Measurements from ENCODE around the gene LAIR1.
A peak's percentile ranks its signal among the peaks of the same experiment; 100 is the strongest.
"Not testable (repeated sequence)": the region's sequence is repeated elsewhere in the genome, so short reads cannot be mapped to it uniquely, and the experiment has no call there.

Gene LAIR1

DNA sequence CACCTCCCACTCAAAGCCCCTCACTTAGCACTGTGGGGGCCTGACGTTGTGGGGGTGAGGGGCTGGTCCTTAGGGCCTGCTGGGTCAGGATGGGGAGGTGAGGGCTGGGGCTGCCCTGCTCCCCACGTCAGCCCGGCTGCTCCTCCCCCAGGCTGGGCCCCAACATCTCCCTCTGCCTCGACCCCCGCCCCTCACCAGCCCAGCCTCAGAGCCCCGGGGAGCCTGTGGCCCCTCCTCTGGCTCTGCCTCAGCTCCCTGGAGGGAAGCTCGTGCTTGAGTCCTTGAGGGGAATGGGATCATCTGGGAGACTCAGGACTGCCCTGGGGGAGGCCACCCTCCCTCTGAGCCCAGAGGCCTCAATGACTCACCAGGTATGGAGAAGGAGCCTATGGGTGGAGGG lies 32.6 kb downstream of the LAIR1 start:
- TF ChIP-seq, protein P1, sequence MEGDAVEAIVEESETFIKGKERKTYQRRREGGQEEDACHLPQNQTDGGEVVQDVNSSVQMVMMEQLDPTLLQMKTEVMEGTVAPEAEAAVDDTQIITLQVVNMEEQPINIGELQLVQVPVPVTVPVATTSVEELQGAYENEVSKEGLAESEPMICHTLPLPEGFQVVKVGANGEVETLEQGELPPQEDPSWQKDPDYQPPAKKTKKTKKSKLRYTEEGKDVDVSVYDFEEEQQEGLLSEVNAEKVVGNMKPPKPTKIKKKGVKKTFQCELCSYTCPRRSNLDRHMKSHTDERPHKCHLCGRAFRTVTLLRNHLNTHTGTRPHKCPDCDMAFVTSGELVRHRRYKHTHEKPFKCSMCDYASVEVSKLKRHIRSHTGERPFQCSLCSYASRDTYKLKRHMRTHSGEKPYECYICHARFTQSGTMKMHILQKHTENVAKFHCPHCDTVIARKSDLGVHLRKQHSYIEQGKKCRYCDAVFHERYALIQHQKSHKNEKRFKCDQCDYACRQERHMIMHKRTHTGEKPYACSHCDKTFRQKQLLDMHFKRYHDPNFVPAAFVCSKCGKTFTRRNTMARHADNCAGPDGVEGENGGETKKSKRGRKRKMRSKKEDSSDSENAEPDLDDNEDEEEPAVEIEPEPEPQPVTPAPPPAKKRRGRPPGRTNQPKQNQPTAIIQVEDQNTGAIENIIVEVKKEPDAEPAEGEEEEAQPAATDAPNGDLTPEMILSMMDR (IDR thresholded peaks at IDR 0.05; ENCODE audit: borderline replicate concordance, insufficient read depth, low read depth, low read length) = no peak
- H3K4me3 ChIP-seq (ENCODE audit: low read depth, low read length) = no peak overlapping the region

DNA sequence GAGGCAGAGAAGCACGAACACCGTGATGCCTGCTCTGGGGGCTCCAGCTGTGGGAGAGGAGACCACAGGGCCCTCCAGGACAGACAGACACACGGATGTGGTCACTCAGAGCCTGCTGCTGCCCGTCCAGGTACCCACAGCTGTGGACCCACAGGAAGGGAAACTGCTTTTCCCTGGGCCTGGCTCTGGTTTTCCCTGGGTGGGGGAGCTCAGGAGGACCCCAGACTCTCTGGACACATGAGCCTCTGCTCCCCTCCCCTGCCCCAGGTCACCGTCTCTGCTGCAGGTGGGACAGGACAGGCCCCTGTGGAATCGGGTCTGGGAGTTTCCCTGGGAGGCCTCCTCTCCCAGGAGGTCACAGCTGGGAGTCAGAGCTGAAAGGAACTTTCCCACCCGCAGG lies 33.1 kb downstream of the LAIR1 start:
- no peak overlapping the region for H3K4me3 ChIP-seq (ENCODE audit: low read depth, low read length)
- TF ChIP-seq, protein P1 (IDR thresholded peaks at IDR 0.05; ENCODE audit: borderline replicate concordance, insufficient read depth, low read depth, low read length) = no peak

GRCh38 chr19:54329476-54330165 lies 35.1 kb downstream of the LAIR1 start:
- TF ChIP-seq, protein P1 (IDR thresholded peaks at IDR 0.05; ENCODE audit: borderline replicate concordance, insufficient read depth, low read depth, low read length) = no peak
- H3K4me3 ChIP-seq (ENCODE audit: low read depth, low read length) = no peak overlapping the region

DNA sequence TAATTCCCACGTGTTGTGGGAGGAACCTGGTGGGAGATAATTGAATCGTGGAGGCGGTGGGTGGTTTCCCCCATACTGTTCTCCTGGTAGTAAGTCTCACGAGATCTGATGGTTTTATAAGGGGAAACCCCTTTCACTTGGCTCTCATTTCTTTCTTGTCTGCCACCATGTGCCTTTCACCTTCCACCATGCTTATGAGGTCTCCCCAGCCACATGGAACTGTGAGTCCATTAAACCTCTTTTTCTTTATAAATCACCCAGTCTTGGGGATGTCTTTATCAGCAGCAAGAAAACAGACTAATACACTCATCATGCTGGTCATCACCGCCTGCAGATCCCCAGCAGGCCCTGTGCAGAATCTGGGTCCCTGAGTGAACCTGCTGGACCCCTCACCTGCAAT lies 36.0 kb downstream of the LAIR1 start:
- H3K4me3 ChIP-seq (ENCODE audit: low read depth, low read length) = not testable (repeated sequence)

DNA sequence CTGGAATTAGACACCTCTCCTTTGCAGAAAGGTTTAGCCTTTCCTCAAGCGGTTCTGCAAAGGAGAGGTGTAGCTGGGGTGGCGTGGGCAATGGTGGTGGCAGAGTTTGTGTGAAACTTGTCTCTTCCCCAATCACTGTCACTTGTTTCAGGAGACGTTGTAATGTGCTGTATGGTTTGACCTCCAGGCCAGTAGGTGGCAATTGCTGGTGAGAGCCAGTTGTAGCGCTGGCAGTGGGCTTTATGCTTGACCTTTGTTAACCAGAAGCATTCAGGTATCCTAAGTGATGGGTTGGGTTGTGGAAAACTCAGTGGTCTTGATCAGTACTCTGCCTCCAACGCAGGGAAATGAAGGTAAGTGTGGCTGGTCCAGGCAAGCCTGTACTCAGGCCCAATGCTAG lies 39.1 kb downstream of the LAIR1 start:
- TF ChIP-seq, protein P1 (IDR thresholded peaks at IDR 0.05; ENCODE audit: borderline replicate concordance, insufficient read depth, low read depth, low read length) = no peak
- no peak overlapping the region for H3K4me3 ChIP-seq (ENCODE audit: low read depth, low read length)

DNA sequence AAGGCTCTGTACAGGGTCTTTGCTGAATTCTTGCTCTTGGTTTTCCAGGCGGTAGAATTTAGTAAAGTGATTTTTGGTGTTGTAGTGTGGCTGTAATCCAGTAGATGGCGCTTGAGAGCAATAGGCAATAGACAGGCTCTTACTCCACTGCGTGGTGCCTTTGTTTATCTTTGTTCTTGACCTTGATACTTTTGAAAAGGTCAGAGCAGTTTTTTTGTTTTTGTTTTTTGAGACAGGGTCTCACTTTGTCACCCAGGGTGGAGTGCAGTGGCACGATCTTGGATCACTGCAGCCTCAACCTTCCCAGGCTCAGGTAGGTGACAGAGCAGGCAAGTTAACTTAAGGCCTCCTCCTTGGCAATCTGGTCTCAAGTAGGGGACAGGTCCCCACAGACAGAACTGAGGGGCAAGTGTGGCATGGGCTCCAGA lies 39.5 kb downstream of the LAIR1 start:
- TF ChIP-seq, protein P1 (IDR thresholded peaks at IDR 0.05; ENCODE audit: borderline replicate concordance, insufficient read depth, low read depth, low read length) = peak; percentile 80
- no peak overlapping the region for H3K4me3 ChIP-seq (ENCODE audit: low read depth, low read length)

DNA sequence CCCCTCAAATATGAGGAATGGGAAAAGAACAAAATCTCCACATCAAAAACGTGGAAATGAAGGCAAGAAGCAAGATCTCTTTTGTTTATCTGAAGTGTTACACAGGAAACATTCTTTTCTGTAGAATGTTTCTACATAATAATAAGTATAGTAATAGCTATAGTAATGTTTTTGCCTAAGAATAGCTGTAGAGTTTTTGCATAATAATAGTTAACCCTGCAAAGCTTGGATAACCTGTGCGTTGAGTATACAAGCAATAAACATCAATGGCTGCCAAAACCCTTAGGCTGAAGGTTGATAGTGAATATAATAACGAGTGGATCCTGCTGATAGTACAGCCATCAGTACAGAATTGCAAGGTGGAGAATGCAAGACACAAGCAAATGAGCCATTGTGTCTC lies 40.7 kb downstream of the LAIR1 start:
- TF ChIP-seq, protein P1 (IDR thresholded peaks at IDR 0.05; ENCODE audit: borderline replicate concordance, insufficient read depth, low read depth, low read length) = no peak
- H3K4me3 ChIP-seq (ENCODE audit: low read depth, low read length) = no peak overlapping the region

- H3K4me3 ChIP-seq (ENCODE audit: low read depth, low read length) = not testable (repeated sequence)
Measured at GRCh38 chr19:54322934-54323333, 41.8 kb downstream of the LAIR1 start.

DNA sequence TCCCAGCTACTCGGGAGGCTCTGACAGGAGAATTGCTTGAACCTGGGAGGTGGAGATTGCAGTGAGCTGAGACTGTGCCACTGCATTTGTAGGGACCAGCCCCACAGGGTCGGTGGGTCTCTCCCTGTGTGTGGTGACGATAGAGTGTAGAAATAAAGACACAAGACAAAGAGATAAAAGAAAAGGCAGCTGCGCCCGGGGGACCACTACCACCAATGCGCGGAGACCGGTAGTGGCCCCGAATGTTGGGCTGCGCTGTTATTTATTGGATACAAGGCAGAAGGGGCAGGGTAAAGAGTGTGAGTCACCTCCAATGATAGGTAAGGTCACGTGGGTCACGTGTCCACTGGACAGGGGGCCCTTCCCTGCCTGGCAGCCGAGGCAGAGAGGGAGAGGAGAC lies 42.4 kb downstream of the LAIR1 start:
- not testable (repeated sequence) for H3K4me3 ChIP-seq (ENCODE audit: low read depth, low read length)

All from GM12875 (cell line).